OCI-LY1 (cell line): ENCODE measurements around the gene ZNF506.

Experiments used
- CTCF ChIP-seq: fragments of 200-600 bp; sonication (generic), shearing (Covaris generic); IDR thresholded peaks from 2 replicates; pipeline ENCODE4 v1.5.1; 2017; ENCODE audit warnings: mild to moderate bottlenecking, antibody characterized with exemption, low read length, moderate library complexity, mixed read lengths
- EZH2 ChIP-seq: fragments of 200-600 bp; sonication (generic), shearing (Covaris generic); IDR thresholded peaks from 2 replicates; pipeline ENCODE4 v1.8.0; 2017; ENCODE audit warnings: borderline replicate concordance, mixed run types, mild to moderate bottlenecking, antibody characterized with exemption, low read length, moderate library complexity, mixed read lengths

GRCh38 chr19:19788015-19788414 is 33.5 kb downstream of the ZNF506 start:
- no peak for TF ChIP-seq CTCF
- no peak for TF ChIP-seq EZH2
